ENCODE results near the gene CEACAM1. TPM values are rescaled to one million over a fixed set of nuclear protein-coding genes. Genes with fewer than 3 reads are reported as not detected.
"Not testable (repeated sequence)": the region's sequence is repeated elsewhere in the genome, so short reads cannot be mapped to it uniquely, and the experiment has no call there.

Gene CEACAM1
- total RNA-seq, 1 donor from 2014 or later, result 38.8 TPM

DNA sequence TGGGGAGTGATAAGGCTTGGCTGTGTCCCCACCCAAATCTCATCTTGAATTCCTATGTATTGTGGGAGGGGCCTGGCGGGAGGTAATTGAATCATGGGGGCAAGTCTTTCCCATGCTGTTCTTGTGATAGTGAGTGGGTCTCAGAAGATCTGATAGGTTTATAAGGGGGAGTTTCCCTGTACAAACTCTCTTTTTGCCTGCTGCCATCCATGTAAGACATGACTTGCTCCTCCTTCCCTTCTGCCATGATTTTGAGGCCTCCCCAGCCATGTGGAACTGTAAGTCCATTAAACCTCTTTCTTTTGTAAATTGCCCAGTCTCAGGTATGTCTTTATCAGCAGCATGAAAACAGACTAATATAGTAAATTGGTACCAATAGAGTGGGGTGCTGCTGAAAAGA is 20.8 kb upstream of the CEACAM1 start:
- DNase-seq (ENCODE audit: extremely low read depth, low read depth, low spot score), result not testable (repeated sequence)

DNA sequence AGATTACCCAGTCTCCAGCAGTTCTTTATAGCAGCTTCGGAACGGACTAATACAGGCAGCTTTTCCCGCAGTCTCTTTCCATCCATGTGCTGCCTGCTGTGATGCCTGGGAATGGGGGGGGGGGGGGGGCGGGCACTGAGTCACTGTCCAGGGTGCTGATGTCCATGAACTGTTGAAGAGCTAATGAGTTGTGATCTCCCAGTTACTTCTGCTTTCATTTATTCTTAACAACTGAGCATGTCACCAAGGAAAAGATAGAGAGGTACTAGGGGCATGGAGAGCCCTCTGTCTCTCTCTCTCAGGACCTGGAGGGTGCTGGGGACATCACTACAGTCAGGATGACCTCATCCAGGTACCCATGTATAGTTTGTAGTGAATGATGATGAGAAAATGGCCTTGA is 20.3 kb upstream of the CEACAM1 start:
- no peak for DNase-seq (ENCODE audit: extremely low read depth, low read depth, low spot score)

DNA sequence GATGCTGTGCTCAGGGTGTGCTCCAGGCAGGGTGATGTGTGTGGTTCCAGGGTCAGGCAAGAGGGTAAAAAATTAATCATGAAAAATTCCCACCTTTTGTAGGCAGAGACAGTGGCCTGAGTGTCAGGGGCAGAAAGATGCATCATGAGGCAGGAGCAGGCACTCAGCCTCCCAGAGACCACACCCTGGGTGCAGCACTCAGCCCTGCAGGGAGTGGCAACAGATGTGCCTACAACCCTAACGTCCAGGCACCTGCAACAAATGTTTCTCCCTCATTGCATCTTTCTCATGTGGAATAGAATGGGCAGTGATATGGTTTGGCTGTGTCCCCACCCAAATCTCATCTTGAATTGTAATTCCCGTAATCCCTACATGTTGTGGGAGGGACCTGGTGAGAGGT is 19.6 kb upstream of the CEACAM1 start:
- no peak for DNase-seq (ENCODE audit: extremely low read depth, low read depth, low spot score)

- no peak for DNase-seq (ENCODE audit: extremely low read depth, low read depth, low spot score)
Measured at GRCh38 chr19:42546831-42547500, 18.7 kb upstream of the CEACAM1 start.

- no peak for DNase-seq (ENCODE audit: extremely low read depth, low read depth, low spot score)
Measured at GRCh38 chr19:42544146-42544545, 15.9 kb upstream of the CEACAM1 start.

DNA sequence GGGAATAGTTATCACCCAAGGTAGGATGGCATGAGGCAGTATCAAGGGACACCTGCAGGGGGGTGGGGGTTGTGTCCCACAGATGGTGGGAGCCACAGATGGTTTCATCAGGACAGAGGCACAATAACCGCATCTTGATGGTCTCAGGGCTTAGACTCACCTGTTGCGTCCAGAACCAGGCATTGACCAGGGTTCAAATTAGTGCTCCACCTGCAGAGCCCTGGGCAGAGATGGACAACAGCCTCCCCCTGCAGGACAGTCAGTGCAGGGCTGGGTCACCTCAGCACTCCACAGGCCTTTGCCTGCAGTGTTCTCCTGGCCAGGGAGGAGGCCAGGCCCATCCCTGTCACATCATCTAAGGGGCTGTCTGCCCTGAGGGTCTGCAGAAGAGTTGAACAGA is 14.5 kb upstream of the CEACAM1 start:
- no peak for DNase-seq (ENCODE audit: extremely low read depth, low read depth, low spot score)

GRCh38 chr19:42540071-42540553 is 11.8 kb upstream of the CEACAM1 start:
- no peak for DNase-seq (ENCODE audit: extremely low read depth, low read depth, low spot score)

DNA sequence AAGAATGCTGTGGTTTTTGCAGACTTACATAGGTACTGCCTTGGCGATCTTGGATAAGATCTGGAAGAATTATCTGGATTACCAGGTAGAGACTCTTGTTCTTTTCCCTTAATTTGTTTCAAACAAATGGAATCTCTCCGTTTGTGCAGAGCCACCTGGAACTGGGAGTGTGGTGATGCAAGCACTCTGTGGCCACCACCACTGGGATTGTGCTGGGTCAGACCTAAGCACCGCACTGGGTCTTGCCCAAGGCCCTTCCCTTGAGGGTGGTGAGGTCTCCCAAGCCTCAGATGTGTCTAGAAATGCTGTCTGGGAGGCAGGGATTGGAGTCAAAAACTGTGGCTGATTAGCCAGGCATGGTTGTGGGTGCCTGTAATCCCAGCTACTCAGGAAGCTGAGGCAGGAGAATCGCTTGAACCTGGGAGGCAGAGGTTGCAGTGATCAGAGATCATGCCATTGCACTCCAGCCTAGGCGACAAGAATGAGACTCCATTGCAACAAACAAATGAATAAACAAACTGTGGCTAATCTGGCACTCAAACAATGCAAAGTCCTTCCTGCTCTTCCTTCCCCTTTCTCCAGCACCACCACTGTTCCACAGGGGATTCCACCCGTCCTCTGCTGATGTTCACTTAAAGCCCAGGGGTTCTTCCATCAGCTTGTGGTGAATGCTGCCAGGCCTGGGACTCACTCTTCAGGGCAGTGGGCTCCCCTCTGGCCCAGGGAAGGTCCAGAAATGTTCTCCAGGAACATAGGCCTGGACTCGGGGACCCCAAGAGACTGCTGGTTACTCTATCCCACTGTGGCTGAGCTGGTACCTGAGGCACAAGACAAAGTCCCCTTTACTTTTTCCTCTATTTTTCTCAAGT is 10.8 kb upstream of the CEACAM1 start:
- no peak for DNase-seq (ENCODE audit: extremely low read depth, low read depth, low spot score)

- not testable (repeated sequence) for DNase-seq (ENCODE audit: extremely low read depth, low read depth, low spot score)
Measured at GRCh38 chr19:42535276-42535675, 7.0 kb upstream of the CEACAM1 start.

DNA sequence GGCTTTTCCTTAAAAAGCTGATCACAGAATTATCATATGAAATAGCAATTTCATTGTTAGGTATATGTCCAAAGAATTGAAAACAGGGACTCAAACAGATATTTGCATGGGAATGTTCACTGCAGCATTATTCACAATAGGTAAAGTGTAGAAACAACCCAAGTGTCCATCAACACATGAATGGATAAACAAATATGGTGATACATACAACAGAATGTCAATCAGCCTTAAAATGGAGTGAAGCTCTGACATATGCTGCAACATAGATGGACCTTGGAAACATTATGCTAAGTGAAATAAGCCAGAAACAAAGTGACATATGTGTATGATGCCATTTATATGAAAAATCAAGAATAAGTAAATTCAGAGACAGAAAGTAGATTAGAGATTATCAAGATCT is 6.1 kb upstream of the CEACAM1 start:
- DNase-seq (ENCODE audit: extremely low read depth, low read depth, low spot score), result no peak

- DNase-seq (ENCODE audit: extremely low read depth, low read depth, low spot score), result no peak
Measured at GRCh38 chr19:42532891-42533290, 4.6 kb upstream of the CEACAM1 start.

- no peak for DNase-seq (ENCODE audit: extremely low read depth, low read depth, low spot score)
Measured at GRCh38 chr19:42531313-42531712, 3.0 kb upstream of the CEACAM1 start.

- DNase-seq (ENCODE audit: extremely low read depth, low read depth, low spot score), result peak; percentile 23
Measured at GRCh38 chr19:42529248-42529764, 1.0 kb upstream of the CEACAM1 start.

- no peak for DNase-seq (ENCODE audit: extremely low read depth, low read depth, low spot score)
Measured at GRCh38 chr19:42524943-42525342, 3.3 kb downstream of the CEACAM1 start.

GRCh38 chr19:42524250-42524649 is 4.0 kb downstream of the CEACAM1 start:
- no peak for DNase-seq (ENCODE audit: extremely low read depth, low read depth, low spot score)

DNA sequence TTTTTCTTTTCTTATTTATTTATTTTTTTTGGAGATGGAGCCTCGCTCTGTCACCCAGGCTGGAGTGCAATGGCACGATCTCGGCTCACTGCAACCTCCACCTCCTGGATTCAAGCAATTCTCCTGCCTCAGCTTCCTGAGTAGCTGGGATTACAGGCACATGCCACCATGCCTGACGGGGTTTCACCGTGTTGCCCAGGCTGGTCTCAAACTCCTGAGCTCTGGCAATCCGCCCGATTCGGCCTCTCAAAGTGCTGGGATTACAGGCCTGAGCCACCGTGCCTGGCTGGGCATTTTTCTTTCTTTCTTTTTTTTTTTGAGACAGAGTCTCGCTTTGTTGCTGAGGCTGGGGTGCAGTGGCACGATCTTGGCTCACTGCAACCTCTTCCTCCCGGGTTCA is 6.0 kb downstream of the CEACAM1 start:
- not testable (repeated sequence) for DNase-seq (ENCODE audit: extremely low read depth, low read depth, low spot score)

GRCh38 chr19:42521346-42522030 is 6.8 kb downstream of the CEACAM1 start:
- no peak for DNase-seq (ENCODE audit: extremely low read depth, low read depth, low spot score)

GRCh38 chr19:42519108-42519507 is 9.2 kb downstream of the CEACAM1 start:
- DNase-seq (ENCODE audit: extremely low read depth, low read depth, low spot score), result no peak

DNA sequence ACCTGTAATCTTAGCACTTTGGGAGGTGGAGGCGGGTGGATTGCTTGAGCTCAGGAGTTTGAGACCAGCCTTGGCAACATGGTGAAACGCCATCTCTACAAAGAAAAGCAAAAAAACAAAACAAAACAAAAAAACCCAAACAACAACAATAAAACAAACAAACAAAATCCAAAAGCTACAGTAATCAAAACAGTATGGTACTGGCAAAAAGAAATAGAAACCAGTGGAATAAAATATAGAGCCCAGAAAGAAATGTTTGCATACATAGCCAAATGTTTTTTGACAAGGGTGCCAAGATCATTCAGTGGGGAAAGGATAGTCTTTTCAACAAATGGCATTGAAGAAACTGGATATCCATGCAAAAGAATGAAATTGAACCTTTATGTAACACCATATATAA is 11.5 kb downstream of the CEACAM1 start:
- no peak for DNase-seq (ENCODE audit: extremely low read depth, low read depth, low spot score)

DNA sequence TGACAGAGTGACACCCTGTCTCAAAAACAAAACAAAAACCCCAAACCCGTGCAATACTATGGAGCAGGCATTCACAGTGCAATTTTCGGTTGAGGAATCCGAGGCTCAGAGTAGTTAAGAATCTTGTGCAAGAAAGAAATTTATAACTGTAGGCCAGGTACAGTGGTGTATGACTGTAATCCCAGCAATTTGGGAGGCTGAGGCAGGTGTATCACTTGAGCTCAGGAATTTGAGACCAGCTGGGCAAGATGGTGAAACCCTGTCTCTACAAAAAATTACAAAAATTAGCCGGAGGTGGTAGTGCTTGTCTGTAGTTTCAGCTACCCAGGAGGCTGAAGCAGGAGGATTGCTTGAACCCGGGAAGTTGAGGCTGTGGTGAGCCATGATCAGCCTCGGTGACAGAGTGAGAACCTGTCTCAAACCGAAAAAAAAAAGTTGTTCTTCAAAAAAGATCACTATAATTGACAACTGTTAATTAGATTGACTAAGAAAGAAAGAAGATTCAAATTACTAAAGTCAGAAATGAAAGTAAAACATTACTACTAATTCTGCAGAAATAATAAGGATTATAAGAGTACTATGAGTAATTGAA is 12.9 kb downstream of the CEACAM1 start:
- no peak for DNase-seq (ENCODE audit: extremely low read depth, low read depth, low spot score)

DNA sequence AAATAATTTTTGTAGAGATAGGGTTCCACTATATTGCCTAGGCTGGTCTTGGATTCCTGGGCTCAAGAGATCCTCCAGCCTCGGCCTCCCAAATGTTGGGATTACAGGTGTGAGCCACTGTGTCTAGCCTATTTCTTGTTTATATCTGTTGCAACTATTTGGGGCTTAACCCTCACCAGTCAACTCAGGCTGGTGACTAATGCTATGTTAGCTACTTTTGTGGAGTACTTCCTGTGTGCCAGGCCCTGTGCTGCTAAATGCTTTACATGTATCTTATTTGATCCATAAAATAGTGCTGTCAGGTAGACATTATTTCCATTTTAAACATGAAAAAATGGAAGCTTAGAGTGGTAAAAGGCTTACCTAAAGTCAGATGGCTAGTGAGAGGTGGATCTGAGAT is 13.8 kb downstream of the CEACAM1 start:
- DNase-seq (ENCODE audit: extremely low read depth, low read depth, low spot score), result no peak
